ENCODE measurements around the gene CBLL2. TPM values are rescaled to one million over a fixed set of nuclear protein-coding genes. Genes with fewer than 3 reads are reported as not detected.

CBLL2 gene, protein sequence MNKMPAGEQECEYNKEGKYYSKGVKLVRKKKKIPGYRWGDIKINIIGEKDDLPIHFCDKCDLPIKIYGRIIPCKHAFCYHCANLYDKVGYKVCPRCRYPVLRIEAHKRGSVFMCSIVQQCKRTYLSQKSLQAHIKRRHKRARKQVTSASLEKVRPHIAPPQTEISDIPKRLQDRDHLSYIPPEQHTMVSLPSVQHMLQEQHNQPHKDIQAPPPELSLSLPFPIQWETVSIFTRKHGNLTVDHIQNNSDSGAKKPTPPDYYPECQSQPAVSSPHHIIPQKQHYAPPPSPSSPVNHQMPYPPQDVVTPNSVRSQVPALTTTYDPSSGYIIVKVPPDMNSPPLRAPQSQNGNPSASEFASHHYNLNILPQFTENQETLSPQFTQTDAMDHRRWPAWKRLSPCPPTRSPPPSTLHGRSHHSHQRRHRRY
- polyA plus RNA-seq (2013, experiment 1 of 2): not detected
- polyA plus RNA-seq (2013, experiment 2 of 2): not detected

DNA sequence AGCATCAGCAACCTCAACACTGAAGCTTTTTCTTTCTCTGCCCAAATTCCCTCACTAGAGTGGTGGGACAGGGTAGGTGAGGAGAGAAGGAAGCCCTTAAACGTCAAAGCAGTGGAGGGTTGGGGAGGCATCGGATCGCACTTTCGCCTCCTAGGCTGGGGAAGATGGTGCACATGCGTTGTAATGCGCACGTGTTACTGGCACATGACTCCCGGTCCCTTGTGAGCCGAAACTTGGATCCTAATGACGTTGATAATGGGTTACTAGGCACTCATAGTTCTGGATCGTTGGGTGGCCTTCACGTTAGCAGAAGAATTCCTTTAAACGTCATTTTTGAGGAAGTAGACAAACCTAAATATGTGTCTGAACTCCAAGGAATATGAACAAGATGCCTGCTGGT is at the start of gene CBLL2:
Gene CBLL2, plus strand, starts transcription at position 301 of the 400 bp plus-strand sequence. Its CDS starts 79 bp downstream, at position 380.
- peaks cover 0 to 7% (median 0%) of the 10 kb centered on the region in 3 experiments for H3K27me3 ChIP-seq (ENCODE audit: control insufficient read depth in 3 of 3, insufficient read depth in 3 of 3, low read depth in 1 of 3, low read length in 3 of 3)
- no peak within 1 kb of the TSS for H2BK120ac ChIP-seq (ENCODE audit: low read depth, low read length)
- H3K9ac ChIP-seq (ENCODE audit: low read depth, low read length, poor library complexity): no peak within 1 kb of the TSS
- H3K27ac ChIP-seq (replicated peaks; ENCODE audit: low read length): no peak within 1 kb of the TSS
- H2BK15ac ChIP-seq (ENCODE audit: low read length): no peak within 1 kb of the TSS
- no peaks in the 10 kb centered on the region for H3K9me3 ChIP-seq (replicated peaks in 1 of 2; ENCODE audit: control insufficient read depth in 2 of 2, insufficient read depth in 1 of 2, low read depth in 1 of 2, low read length in 2 of 2)
- no peak within 1 kb of the TSS for H3K18ac ChIP-seq (ENCODE audit: low read length)
- H3K14ac ChIP-seq (ENCODE audit: low read length): no peak within 1 kb of the TSS
- no peak within 1 kb of the TSS for H3K23ac ChIP-seq (ENCODE audit: low read depth, low read length, poor library complexity)
- H4K8ac ChIP-seq (ENCODE audit: low read depth, low read length): no peak within 1 kb of the TSS
- no peak for DNase-seq (ENCODE audit: low spot score)
- no peaks in the 10 kb centered on the region for H3K4me1 ChIP-seq (ENCODE audit: control insufficient read depth in 2 of 2, insufficient read depth in 1 of 2, low read depth in 1 of 2, low read length in 2 of 2)
- H2BK5ac ChIP-seq (ENCODE audit: low read length): no peak within 1 kb of the TSS
- no peak within 1 kb of the TSS for H3K4ac ChIP-seq (ENCODE audit: low read length)
- no CpG with 5 or more reads among the region's 13 CpGs for WGBS, 2 donors (ENCODE audit: extremely low coverage in 2 of 2, insufficient read length in 2 of 2, insufficient replicate concordance in 1 of 2)
- H3K4me3 ChIP-seq (ENCODE audit: low read length in 2 of 2): no peak within 1 kb of the TSS
- no peaks in the 10 kb centered on the region for H3K36me3 ChIP-seq (replicated peaks in 1 of 2; ENCODE audit: control insufficient read depth in 2 of 2, insufficient read depth in 2 of 2, low read length in 2 of 2)
- H3K79me1 ChIP-seq (ENCODE audit: low read depth, low read length): no peaks in the 10 kb centered on the region
- no peak within 1 kb of the TSS for H3K4me2 ChIP-seq (ENCODE audit: insufficient read depth, low read length, poor library complexity, severe bottlenecking)
- H4K91ac ChIP-seq (ENCODE audit: low read depth, low read length, poor library complexity): no peak within 1 kb of the TSS
- H2BK12ac ChIP-seq (ENCODE audit: low read length): no peak within 1 kb of the TSS
- H2AFZ ChIP-seq (ENCODE audit: low read length): no peak within 1 kb of the TSS
- H2AK5ac ChIP-seq (ENCODE audit: low read depth, low read length): no peak within 1 kb of the TSS

DNA sequence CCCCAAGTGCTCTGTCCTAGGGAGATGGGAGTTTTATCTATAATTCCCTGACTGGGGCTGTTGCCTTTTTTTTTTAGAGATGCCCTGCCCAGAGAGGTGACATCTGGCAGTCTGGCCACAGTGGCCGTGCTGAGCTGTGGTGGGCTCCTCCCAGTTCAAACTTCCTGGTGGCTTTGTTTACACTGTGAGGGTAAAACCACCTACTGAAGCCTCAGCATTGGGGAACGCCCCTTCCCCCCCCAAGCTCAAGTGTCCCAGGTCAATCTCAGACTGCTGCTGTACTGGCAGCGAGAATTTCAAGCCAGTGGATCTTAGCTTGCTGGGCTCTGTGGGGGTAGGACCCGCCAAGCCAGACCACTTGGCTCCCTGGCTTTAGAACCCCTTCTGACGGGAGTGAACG is 38.3 kb upstream of the CBLL2 start:
- Histone ChIP-seq H2AK5ac (ENCODE audit: low read depth, low read length) (no peak overlapping the region), H3K36me3 (replicated peaks in 1 of 2; ENCODE audit: control insufficient read depth in 2 of 2, insufficient read depth in 2 of 2, low read length in 2 of 2) (no peaks in the 10 kb centered on the region), H3K18ac (ENCODE audit: low read length) (no peak overlapping the region), H3K79me1 (ENCODE audit: low read depth, low read length) (no peaks in the 10 kb centered on the region), H3K4me1 (ENCODE audit: control insufficient read depth in 2 of 2, insufficient read depth in 1 of 2, low read depth in 1 of 2, low read length in 2 of 2) (no peaks in the 10 kb centered on the region), H2BK12ac (ENCODE audit: low read length) (no peak overlapping the region), H3K27ac (replicated peaks; ENCODE audit: low read length) (no peak overlapping the region), H3K27me3 (ENCODE audit: control insufficient read depth in 3 of 3, insufficient read depth in 3 of 3, low read depth in 1 of 3, low read length in 3 of 3) (no peaks in the 10 kb centered on the region), H2BK120ac (ENCODE audit: low read depth, low read length) (no peak overlapping the region), H3K23ac (ENCODE audit: low read depth, low read length, poor library complexity) (no peak overlapping the region), H2BK15ac (ENCODE audit: low read length) (no peak overlapping the region), H3K9ac (ENCODE audit: low read depth, low read length, poor library complexity) (no peak overlapping the region), H3K9me3 (replicated peaks in 1 of 2; ENCODE audit: control insufficient read depth in 2 of 2, insufficient read depth in 1 of 2, low read depth in 1 of 2, low read length in 2 of 2) (no peaks in the 10 kb centered on the region), H3K4me2 (ENCODE audit: insufficient read depth, low read length, poor library complexity, severe bottlenecking) (no peak overlapping the region), H3K14ac (ENCODE audit: low read length) (no peak overlapping the region), H3K4ac (ENCODE audit: low read length) (no peak overlapping the region), H4K91ac (ENCODE audit: low read depth, low read length, poor library complexity) (no peak overlapping the region), H2AFZ (ENCODE audit: low read length) (no peak overlapping the region), H4K8ac (ENCODE audit: low read depth, low read length) (no peak overlapping the region), H2BK5ac (ENCODE audit: low read length) (no peak overlapping the region), H3K4me3 (ENCODE audit: low read length in 2 of 2) (no peak overlapping the region)
- DNase-seq (ENCODE audit: low spot score): no peak
- no CpG with 5 or more reads among the region's 6 CpGs for WGBS, 2 donors (ENCODE audit: extremely low coverage in 2 of 2, insufficient read length in 2 of 2, insufficient replicate concordance in 1 of 2)

DNA sequence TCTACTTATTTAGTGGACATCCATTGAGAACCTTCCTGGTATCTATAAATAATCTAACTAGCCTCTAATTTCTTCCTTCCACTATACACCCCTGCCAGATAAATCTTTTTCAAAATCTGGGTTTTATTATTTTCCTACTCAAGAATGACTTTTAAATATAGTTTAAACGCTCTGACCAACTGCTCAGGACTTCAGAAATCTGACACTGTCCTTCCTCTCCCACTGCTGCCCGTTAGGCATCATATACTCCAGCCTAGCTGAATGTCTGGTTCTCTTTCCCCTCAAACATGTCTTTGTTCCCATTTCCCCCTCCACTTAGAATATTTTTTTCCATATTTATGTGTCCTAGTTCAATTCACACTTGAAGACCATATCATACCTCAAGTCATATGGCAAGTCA is 35.2 kb upstream of the CBLL2 start:
- H2BK15ac ChIP-seq (ENCODE audit: low read length): no peak overlapping the region
- H2BK5ac ChIP-seq (ENCODE audit: low read length): no peak overlapping the region
- H2AFZ ChIP-seq (ENCODE audit: low read length): no peak overlapping the region
- no peak overlapping the region for H4K8ac ChIP-seq (ENCODE audit: low read depth, low read length)
- H3K14ac ChIP-seq (ENCODE audit: low read length): no peak overlapping the region
- H3K4ac ChIP-seq (ENCODE audit: low read length): no peak overlapping the region
- no peak overlapping the region for H3K23ac ChIP-seq (ENCODE audit: low read depth, low read length, poor library complexity)
- no peak overlapping the region for H3K9ac ChIP-seq (ENCODE audit: low read depth, low read length, poor library complexity)
- no peak overlapping the region for H2BK120ac ChIP-seq (ENCODE audit: low read depth, low read length)
- no peak overlapping the region for H3K4me2 ChIP-seq (ENCODE audit: insufficient read depth, low read length, poor library complexity, severe bottlenecking)
- H2AK5ac ChIP-seq (ENCODE audit: low read depth, low read length): no peak overlapping the region
- H3K4me1 ChIP-seq (ENCODE audit: control insufficient read depth in 2 of 2, insufficient read depth in 1 of 2, low read depth in 1 of 2, low read length in 2 of 2): no peaks in the 10 kb centered on the region
- no peak overlapping the region for H3K27ac ChIP-seq (replicated peaks; ENCODE audit: low read length)
- no peak for DNase-seq (ENCODE audit: low spot score)
- no peak overlapping the region for H2BK12ac ChIP-seq (ENCODE audit: low read length)
- H3K18ac ChIP-seq (ENCODE audit: low read length): no peak overlapping the region
- no peaks in the 10 kb centered on the region for H3K27me3 ChIP-seq (ENCODE audit: control insufficient read depth in 3 of 3, insufficient read depth in 3 of 3, low read depth in 1 of 3, low read length in 3 of 3)
- H3K79me1 ChIP-seq (ENCODE audit: low read depth, low read length): no peaks in the 10 kb centered on the region
- H4K91ac ChIP-seq (ENCODE audit: low read depth, low read length, poor library complexity): no peak overlapping the region
- H3K36me3 ChIP-seq (replicated peaks in 1 of 2; ENCODE audit: control insufficient read depth in 2 of 2, insufficient read depth in 2 of 2, low read length in 2 of 2): no peaks in the 10 kb centered on the region
- H3K9me3 ChIP-seq (replicated peaks in 1 of 2; ENCODE audit: control insufficient read depth in 2 of 2, insufficient read depth in 1 of 2, low read depth in 1 of 2, low read length in 2 of 2): no peaks in the 10 kb centered on the region
- H3K4me3 ChIP-seq (ENCODE audit: low read length in 2 of 2): no peak overlapping the region
- no CpG with 5 or more reads among the region's 2 CpGs for WGBS, 2 donors (ENCODE audit: extremely low coverage in 2 of 2, insufficient read length in 2 of 2, insufficient replicate concordance in 1 of 2)

DNA sequence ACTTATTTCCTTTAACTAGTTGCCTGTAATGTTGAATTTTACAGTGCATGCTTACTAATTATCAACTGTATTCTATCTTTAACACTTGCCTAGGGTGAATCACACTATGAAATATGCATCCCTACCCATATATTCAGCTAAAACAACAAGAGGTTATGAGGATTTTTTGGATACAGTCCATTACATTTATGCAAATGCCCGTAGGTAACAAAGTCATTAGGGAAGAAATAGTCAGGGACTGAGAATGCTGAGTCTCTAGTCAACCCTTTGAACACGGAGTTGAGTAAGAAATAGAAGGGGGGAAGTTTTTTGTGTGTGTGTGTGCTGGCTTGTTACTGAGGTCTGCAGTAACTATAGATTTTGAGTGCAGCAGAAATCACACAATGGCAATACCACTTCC is 26.1 kb upstream of the CBLL2 start:
- Histone ChIP-seq H2BK12ac (ENCODE audit: low read length) (no peak overlapping the region), H3K27ac (replicated peaks; ENCODE audit: low read length) (no peak overlapping the region), H3K9me3 (replicated peaks in 1 of 2; ENCODE audit: control insufficient read depth in 2 of 2, insufficient read depth in 1 of 2, low read depth in 1 of 2, low read length in 2 of 2) (no peaks in the 10 kb centered on the region), H3K27me3 (ENCODE audit: control insufficient read depth in 3 of 3, insufficient read depth in 3 of 3, low read depth in 1 of 3, low read length in 3 of 3) (no peaks in the 10 kb centered on the region), H2AK5ac (ENCODE audit: low read depth, low read length) (no peak overlapping the region), H3K4ac (ENCODE audit: low read length) (no peak overlapping the region), H2BK120ac (ENCODE audit: low read depth, low read length) (no peak overlapping the region), H3K4me1 (ENCODE audit: control insufficient read depth in 2 of 2, insufficient read depth in 1 of 2, low read depth in 1 of 2, low read length in 2 of 2) (no peaks in the 10 kb centered on the region), H3K9ac (ENCODE audit: low read depth, low read length, poor library complexity) (no peak overlapping the region), H3K79me1 (ENCODE audit: low read depth, low read length) (no peaks in the 10 kb centered on the region), H3K4me3 (ENCODE audit: low read length in 2 of 2) (no peak overlapping the region), H2BK5ac (ENCODE audit: low read length) (no peak overlapping the region), H3K23ac (ENCODE audit: low read depth, low read length, poor library complexity) (no peak overlapping the region), H3K36me3 (replicated peaks in 1 of 2; ENCODE audit: control insufficient read depth in 2 of 2, insufficient read depth in 2 of 2, low read length in 2 of 2) (no peaks in the 10 kb centered on the region), H3K14ac (ENCODE audit: low read length) (no peak overlapping the region), H4K8ac (ENCODE audit: low read depth, low read length) (no peak overlapping the region), H3K4me2 (ENCODE audit: insufficient read depth, low read length, poor library complexity, severe bottlenecking) (no peak overlapping the region), H2BK15ac (ENCODE audit: low read length) (no peak overlapping the region), H4K91ac (ENCODE audit: low read depth, low read length, poor library complexity) (no peak overlapping the region), H3K18ac (ENCODE audit: low read length) (no peak overlapping the region), H2AFZ (ENCODE audit: low read length) (no peak overlapping the region)
- no peak for DNase-seq (ENCODE audit: low spot score)
- WGBS, 2 donors (ENCODE audit: extremely low coverage in 2 of 2, insufficient read length in 2 of 2, insufficient replicate concordance in 1 of 2): no CpG with 5 or more reads among the region's 2 CpGs

All from neuronal stem cell (in vitro differentiated cells).